Measurements from ENCODE around the gene SUN1.
"Not testable (repeated sequence)": the region's sequence is repeated elsewhere in the genome, so short reads cannot be mapped to it uniquely, and the experiment has no call there.

SUN1 gene

DNA sequence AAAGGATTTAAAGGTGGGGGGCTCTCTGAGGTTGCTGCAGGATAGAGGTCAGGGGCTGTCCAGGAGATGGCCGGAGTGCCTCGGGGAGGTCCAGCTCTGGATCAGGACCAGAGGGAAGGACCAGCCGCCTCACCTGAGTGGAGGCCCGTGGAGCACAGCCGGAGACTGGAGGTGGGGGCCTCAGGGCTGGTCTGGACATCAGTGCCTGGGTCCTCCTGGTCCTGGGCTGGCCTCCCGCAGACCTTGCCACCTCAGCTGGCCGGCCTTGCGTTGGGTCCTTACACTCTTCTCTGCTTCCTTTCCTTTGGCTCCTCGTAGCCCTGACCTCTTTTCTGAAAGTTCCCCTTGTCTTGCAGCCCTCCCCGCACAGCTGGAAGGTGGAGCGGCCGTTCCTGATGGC, 2.0 kb downstream of the SUN1 start:
- in situ Hi-C loops (cut with MboI; ENCODE audit: low sequenced_read_pairs), result no loop called here

DNA sequence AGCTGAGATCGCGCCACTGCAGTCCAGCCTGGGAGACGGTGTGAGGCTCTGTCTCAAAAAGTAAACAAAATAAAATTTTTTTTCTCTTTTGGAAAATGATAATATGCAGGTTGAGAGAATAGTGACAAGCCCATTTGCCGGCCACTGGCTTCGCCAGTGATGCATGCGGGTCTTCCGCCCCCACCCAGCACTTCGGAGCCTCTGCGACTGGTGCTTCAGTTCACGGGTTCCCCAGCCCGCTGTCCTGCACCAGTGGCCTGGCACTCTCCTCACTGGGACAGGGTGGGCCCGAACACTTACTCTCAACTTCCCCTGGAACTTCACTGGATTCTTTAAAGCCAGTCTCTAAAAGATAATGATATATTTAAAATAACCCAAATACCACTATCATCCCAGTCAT, 2.7 kb downstream of the SUN1 start:
- in situ Hi-C loops (cut with MboI; ENCODE audit: low sequenced_read_pairs), result no loop called here

DNA sequence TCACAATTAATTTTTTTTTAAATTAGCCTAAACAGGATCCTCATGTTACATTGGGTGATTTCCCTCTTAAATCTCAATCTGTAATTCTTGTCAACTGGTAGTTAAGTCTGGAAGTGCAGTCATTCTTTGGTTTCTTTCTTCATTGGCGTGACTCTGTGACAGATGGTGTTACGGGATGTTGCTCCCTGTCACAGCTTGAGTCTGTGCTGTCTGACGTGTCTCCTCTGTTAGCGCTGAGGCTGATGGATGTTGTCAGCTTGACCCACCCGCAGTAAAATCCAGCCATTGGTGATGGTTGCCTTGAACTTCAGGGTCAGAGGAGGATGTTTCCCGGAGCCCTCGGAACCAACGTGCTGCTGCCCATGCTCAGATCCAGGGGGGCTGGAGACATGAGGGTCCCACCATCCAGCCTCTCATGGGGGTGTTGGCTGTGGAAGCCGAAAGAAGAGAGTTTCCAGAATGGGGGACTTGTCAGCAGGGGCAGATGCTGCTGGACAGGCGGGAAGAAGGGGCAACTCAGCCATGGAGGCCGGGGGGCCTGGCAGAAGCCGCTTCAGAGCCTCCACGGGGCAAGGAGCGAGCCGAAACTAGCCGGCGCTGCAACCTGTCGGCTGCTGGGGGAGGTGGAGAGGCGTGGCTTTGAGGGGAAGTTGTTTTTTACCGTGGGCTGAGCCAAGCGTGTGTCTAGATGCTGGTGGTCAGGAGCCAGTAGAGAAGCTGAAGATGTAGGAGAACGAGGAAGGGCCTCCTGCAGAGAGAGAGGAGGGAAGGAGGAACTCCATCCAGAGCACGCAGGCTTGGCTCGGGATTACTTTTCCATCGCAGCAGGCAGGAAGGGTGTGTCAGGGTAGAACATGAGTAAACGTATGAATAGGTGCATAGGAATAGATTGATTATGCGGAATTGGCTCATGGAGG, 3.5 kb downstream of the SUN1 start:
- in situ Hi-C loops (cut with MboI; ENCODE audit: low sequenced_read_pairs), result no loop called here

DNA sequence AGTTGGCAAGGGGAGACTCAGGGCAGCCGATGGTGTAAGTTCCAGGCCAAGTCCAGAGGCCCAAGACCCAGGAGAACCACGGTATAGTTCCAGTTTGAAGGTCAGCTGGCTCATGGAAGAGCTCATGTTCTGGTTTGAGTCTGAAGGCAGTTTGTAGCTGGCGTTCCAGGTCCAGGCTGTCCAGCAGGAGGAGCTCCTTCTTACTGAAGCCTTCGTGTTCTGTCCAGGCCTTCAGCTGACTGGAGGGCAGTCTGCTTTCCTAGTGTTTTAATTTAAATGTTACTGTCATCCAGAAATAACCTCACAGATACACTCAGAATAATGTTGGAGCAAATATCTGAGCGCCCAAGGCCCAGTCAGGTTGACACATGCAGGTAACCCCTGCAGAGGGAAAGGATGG, 4.2 kb downstream of the SUN1 start:
- in situ Hi-C loops (cut with MboI; ENCODE audit: low sequenced_read_pairs), result no loop called here

DNA sequence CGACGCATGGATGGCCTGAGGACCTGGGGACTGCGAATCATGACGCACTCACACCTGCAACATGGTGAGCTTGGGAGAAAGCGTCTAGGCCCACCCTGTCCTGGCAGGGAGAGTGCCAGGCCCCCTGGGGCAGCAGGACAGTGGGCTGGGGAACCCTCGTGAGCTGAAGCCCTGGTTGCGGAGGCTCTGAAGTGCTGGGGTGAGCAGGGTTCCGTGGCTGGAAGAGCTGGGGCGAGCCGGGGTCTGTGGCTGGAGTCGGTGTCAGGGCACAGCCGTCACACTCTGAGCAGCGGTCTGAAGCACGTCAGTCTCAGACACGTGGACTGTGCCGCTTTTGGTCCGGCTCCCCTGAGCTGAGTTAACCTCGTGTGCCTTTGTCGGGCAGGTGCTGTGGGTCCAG, 4.7 kb downstream of the SUN1 start:
- in situ Hi-C loops (cut with MboI; ENCODE audit: low sequenced_read_pairs), result no loop called here

DNA sequence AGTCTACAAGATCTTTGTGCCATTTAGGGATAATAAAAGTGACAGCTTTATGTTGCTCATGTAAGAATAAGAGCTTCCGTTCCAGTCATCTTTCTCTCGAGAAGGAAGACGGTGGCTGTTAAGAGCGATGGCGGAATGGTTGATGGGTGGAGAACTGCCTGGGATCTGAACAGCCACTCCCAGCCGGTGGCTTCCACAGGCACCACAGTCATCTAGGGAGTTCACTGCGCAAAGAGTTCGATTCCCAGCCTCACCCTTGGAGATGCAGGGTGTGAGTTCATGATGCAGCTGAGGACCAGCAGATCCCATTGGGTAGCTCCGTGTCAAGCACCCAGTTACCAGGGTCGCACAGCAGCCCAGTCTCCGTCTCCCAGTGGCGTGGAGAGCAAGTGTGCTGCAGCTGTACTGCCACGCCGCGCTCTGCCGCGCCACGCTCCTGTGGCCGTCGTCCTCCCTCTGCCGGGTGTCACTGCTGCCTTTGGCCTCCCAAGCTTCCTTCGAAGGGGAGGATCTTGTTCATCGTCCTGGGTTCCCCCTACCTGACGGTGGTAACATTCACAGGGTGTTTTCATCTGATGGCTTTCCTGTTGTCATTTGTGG, 7.8 kb downstream of the SUN1 start:
- in situ Hi-C loops (cut with MboI; ENCODE audit: low sequenced_read_pairs), result no loop called here

DNA sequence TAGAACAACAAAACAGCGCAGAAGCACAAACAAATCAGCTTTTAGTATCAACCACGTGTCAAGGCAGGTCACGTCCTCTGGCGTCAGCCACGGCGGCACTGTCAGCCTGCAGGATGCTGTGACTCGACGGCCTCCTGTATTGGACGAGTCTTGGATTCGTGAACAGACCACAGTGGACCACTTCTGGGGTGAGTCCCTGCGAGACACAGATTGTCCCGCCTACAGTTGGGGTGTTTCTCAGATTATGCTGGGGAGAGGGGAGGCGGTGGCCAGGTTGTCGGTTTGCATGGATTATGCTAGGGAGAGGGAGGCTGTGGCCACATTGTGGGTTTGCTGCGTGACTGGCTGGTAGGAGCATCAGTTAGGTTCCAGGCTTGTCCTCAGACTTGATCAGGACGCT, 9.7 kb downstream of the SUN1 start:
- in situ Hi-C loops (cut with MboI; ENCODE audit: low sequenced_read_pairs), result no loop called here

DNA sequence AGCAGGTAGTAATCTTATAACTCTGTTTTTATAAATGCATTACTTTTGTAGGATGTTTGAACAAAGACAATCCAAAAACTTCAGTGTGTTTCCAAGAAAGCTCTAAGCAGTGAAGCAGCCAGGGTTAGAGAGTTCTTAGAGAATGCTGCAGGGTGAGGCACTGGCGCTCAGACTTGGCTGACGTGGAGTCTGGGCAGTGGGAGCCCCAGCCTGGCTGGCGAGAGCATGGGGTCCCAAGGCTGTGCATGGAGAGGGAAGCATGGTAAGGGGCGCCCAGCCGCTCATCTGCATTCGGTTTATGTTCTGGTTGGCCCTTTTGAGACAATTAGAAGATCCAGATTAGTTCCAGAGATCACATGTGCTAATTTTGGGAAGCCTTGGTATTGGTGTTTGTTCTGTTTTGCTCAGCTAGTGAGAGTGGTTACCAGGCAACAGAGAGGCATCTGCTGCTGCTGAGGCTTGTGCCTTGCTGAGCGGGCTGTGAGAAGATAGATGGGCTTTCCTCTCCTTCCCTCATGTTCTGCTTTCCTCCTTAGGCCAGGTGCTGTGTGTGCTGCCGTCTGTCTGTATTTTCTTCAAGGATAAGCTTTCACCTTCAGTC, 10.3 kb downstream of the SUN1 start:
- in situ Hi-C loops (cut with MboI; ENCODE audit: low sequenced_read_pairs), result no loop called here

DNA sequence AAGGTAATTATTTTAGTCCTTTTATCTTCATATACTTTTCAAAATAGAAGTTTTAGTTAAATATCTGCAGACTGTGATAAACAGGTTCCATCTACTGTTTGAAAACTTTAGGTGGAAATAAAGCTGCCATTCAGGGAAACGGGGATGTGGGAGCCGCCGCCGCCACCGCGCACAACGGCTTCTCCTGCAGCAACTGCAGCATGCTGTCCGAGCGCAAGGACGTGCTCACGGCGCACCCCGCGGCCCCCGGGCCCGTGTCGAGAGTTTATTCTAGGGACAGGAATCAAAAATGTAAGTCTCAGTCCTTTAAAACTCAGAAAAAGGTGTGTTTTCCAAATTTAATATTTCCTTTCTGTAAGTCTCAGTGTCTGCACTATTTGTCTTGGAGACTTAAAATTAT, 11.0 kb downstream of the SUN1 start:
- in situ Hi-C loops (cut with MboI; ENCODE audit: low sequenced_read_pairs), result no loop called here

DNA sequence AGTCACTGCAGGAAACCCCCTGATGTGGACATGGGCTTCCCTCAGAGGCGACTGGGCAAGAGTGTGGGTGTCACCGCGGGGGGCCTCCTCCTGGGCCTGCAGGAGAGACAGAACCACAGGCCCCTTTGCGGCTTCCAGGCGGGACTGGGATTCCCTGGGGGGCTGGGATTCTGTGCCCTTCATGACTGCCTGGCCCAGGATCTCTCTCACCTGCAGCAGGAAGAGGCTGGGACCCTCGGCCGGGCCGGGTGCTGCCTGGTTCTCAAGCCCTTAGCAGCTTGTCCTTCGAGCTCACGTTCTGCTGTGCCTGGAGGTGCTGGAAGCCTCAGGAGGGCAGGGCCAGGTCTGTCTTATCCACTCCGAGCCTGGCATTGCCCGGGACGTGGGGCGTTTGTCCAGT, 11.8 kb downstream of the SUN1 start:
- in situ Hi-C loops (cut with MboI; ENCODE audit: low sequenced_read_pairs), result no loop called here

DNA sequence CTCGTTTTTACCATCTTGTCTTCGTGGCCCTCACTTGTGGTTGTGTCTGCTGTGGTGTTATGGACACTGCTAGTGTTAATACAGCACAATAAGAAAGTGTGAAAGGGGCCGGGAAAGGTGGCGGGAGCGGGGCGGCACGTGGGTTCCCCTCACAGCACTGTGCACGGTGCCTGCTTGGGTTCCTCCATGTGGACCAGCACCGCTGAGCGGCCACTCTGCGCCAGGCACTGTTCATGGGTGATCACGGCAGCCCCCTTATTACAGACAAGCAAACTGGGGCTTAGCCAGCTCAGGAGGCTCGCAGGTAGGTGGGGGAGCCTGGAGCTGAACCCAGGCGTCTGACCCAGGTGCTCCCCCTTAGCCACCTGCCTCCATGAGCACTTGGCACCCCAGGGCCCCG, 12.2 kb downstream of the SUN1 start:
- in situ Hi-C loops (cut with MboI; ENCODE audit: low sequenced_read_pairs), result no loop called here

DNA sequence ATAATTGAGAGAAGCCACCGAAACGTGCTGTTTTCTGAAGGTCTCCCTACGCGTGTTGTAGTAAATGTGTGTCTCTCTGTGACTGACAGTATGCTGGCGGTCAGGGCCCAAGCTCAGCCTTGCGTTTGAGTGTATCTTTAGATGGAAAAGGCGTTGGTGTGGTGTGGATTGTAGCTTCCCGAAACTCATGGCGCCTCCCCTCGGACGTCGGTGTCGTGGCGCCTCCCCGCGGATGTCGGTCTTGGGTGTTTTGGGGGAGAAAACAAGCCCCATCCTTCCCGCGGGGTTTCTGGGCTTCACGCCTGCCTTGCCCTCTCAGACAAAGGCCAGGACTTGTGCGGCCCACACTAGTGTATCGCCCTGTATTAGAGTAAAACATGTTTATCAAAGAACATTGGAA, 12.8 kb downstream of the SUN1 start:
- in situ Hi-C loops (cut with MboI; ENCODE audit: low sequenced_read_pairs), result no loop called here

DNA sequence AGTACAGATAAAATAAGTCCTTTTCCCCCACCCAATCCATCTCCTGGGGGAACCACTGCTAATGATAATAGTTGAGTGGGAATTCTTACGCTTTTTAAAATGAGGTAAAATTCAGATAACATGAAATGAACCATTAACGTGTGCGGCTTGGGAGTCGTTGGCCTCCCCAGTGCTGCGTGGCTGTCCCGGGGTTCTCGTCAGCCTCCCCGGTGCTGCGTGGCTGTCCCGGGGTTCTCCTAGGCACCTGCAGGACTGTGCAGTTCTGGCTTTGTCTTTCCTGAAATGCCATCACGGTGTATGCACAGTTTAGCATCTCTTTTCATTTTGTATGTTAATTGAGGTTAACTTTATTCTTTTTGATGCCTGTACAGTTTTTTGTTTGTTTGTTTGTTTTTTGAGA, 13.5 kb downstream of the SUN1 start:
- in situ Hi-C loops (cut with MboI; ENCODE audit: low sequenced_read_pairs), result no loop called here

DNA sequence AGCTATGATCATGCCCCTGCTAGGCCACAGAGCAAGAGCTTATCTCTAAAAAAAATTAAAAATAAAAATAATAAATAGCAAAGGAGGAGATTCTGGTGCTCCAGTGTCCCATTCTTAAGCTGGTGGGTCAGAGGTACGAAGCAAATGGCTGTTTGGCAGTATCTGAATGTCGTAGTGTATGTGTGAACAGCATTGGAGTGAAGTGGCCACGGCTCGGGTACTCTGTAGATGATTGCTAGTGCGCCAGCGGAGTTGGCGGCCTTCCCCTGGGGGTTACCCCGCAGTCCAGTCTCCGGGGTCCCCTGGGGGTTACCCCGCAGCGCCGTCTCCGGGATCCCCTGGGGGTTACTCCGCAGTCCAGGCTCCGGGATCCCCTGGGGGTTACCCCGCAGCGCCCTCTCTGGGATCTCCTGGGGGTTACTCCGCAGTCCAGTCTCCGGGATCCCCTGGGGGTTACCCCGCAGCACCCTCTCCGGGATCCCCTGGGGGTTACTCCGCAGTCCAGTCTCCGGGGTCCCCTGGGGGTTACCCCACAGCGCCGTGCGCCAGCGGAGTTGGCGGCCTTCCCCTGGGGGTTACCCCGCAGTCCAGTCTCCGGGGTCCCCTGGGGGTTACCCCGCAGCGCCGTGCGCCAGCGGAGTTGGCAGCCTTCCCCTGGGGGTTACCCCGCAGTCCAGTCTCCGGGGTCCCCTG, 14.8 kb downstream of the SUN1 start:
- in situ Hi-C loops (cut with MboI; ENCODE audit: low sequenced_read_pairs), result not testable (repeated sequence)

DNA sequence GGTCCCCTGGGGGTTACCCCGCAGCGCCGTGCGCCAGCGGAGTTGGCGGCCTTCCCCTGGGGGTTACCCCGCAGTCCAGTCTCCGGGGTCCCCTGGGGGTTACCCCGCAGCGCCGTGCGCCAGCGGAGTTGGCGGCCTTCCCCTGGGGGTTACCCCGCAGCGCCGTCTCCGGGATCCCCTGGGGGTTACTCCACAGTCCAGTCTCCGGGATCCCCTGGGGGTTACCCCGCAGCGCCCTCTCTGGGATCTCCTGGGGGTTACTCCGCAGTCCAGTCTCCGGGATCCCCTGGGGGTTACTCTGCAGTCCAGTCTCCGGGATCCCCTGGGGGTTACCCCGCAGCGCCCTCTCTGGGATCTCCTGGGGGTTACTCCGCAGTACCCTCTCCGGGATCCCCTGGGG, 15.5 kb downstream of the SUN1 start:
- in situ Hi-C loops (cut with MboI; ENCODE audit: low sequenced_read_pairs), result not testable (repeated sequence)

DNA sequence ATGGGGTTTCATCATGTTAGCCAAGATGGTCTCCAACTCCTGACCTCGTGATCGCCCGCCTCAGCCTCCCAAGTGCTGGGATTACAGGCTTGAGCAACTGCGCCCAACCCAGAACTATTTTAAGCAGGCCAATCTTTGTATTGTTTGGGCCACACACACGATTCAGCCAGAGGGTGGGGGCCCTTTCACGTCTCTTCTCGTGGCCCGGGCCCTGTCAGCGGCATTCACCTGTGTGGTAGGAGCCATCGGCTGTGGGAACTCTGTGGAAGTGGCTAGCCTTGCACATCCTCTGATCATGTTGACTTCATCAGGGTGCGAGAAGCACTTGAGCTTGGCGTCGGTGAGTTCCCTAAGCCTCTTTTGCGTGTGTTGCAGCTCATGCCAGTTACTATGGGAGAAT, 16.9 kb downstream of the SUN1 start:
- in situ Hi-C loops (cut with MboI; ENCODE audit: low sequenced_read_pairs), result no loop called here

DNA sequence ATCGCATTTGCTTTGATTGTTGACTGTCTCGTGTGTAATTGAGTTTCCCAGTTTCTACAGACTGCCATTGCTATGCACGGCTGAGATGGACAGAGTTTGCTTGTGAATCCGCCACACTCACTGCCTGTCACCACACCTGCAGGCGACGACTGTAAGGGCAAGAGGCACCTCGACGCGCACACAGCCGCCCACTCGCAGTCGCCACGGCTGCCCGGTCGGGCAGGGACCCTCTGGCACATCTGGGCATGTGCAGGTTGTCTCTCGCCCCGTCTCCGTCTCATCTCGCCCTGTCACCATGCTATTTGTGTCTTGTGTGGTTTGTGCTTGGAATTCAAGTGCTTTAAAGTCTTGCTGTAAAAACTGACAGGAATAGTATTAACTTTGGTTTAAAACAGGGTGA, 17.5 kb downstream of the SUN1 start:
- in situ Hi-C loops (cut with MboI; ENCODE audit: low sequenced_read_pairs), result no loop called here

DNA sequence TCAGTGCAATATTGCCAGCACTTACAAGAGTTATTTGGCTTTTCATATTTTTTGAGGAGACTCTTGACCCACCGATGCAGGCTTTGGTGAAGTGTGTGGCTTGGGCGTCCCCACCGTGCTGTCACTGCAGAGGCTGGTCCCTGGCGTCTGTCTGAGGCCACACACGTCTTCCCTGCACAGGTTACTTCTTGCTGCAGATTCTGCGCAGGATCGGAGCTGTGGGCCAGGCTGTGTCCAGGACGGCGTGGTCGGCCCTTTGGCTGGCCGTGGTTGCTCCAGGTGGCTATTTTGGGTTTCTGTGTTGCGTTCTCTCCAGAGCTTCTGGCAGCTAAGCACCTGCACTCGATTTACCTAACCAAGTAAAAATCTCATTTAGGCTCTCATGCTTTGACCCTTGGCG, 18.9 kb downstream of the SUN1 start:
- in situ Hi-C loops (cut with MboI; ENCODE audit: low sequenced_read_pairs), result no loop called here

DNA sequence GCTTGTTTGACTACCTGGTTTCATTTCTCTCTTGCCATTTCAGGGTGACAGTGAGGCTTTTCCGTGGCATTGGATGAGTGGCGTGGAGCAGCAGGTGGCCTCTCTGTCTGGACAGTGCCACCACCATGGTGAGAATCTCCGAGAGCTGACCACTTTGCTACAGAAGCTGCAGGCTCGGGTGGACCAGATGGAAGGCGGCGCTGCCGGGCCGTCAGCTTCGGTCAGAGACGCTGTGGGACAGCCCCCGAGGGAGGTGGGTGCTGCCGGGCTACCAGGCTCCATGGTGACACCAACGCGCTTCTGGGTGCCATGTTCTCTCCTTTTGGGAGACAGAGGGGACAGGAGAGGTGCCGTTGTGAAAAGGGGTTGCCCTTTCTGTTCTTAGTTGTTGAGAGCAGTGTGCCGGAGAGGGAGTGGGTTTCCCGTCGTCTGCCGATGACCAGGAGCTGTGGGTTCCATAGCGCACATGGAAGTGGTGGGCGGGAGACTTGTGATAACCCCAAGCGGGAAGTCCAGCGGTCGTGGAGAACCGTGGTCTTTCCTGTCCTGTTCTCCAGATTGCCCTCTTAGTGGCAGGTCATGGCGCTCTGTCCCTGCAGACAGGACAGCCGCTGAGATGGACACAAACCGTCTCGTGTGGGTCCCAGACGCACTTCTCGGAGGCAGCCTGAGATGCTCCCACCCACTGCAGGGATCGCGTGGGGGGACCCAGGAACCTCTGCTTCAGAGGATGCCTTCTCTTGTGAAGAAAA, 21.3 kb downstream of the SUN1 start:
- in situ Hi-C loops (cut with MboI; ENCODE audit: low sequenced_read_pairs), result no loop called here

DNA sequence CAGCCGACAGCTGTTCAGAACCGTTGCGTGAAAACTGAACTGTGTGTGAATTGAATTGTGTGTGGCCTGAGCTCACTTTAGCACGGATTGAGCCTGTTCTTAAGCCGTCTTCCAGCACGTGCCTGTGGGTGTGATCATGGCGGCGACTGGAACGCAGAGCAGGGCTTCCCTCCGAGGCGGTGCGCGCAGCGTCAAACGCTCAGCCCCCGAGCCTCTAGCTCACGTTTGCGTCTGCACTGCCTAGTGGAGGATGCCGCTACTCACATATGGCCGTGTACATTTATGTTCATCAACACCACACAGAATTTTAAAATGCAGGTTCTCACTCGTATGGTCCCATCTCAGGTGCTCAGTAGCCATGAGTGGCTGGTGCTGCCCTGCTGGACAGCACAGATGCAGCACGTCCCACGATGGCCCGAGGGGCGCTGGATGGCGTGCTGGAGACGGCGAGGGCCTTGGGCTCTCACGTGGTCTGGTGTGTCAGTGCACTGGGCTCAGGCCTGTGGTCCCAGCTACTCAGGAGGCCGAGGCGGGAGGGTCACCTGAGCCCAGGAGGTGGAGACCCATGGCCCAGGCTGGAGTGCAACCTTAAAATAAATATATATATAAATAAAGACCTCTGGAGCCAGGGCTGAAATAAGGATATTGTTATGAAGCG, 22.0 kb downstream of the SUN1 start:
- in situ Hi-C loops (cut with MboI; ENCODE audit: low sequenced_read_pairs), result no loop called here

Data from hTERT RPE-1 (cell line).